Naive thymus-derived CD8-positive, alpha-beta T cell (primary cell): ENCODE results near the gene RASGRF2. TPM values are rescaled to one million over a fixed set of nuclear protein-coding genes. Genes with fewer than 3 reads are reported as not detected.

Experiments
- ATAC-seq, 2 donors: fragments of 150-1000 bp; cut with Tn5 transposase in 1 of 2; sonication (Bioruptor Pico), chemical (Tn5 transposase) in 1 of 2; 1 replicate in 1 of 2; 2 replicates in 1 of 2; pipeline ENCODE4 v1.10.0; 2021; ENCODE audit warnings: mild to moderate bottlenecking in 2 of 2, moderate library complexity in 2 of 2
- POLR2A ChIA-PET: fragments of 350-600 bp; sonication (Branson Sonifier 250); formaldehyde crosslinking; loops from one replicate; lab custom pipeline; 2021; ENCODE audit warnings: antibody characterized with exemption; lab: Charles Lee
- DNase-seq, 10 donors: peaks; one replicate each; pipeline versions ENCODE4 v3.0.0 to v3.0.0-alpha.2; 2020 to 2022
- H3K27ac Mint-ChIP-seq, 10 donors: one replicate each; pipeline ENCODE4 v1.8.0; 2020 to 2022; ENCODE audit warnings: mild to moderate bottlenecking in 10 of 10, mixed read lengths in 10 of 10, moderate library complexity in 4 of 10, inconsistent platforms in 1 of 10
- H3K27me3 Mint-ChIP-seq, 5 donors: one replicate each; pipeline ENCODE4 v1.8.0; 2021 to 2022; ENCODE audit warnings: mixed read lengths in 5 of 5
- H3K36me3 Mint-ChIP-seq, 3 donors: one replicate each; pipeline ENCODE4 v1.8.0; 2020 to 2022; ENCODE audit warnings: mixed read lengths in 3 of 3, mild to moderate bottlenecking in 2 of 3, inconsistent platforms in 1 of 3
- H3K4me1 Mint-ChIP-seq, 4 donors: one replicate each; pipeline ENCODE4 v1.8.0; 2021 to 2022; ENCODE audit warnings: mixed read lengths in 4 of 4
- H3K4me3 Mint-ChIP-seq, 10 donors: one replicate each; pipeline ENCODE4 v1.8.0; 2020 to 2022; ENCODE audit warnings: mild to moderate bottlenecking in 10 of 10, mixed read lengths in 10 of 10, moderate library complexity in 6 of 10, inconsistent platforms in 1 of 10
- H3K9me3 Mint-ChIP-seq, 9 donors: one replicate each; pipeline ENCODE4 v1.8.0; 2020 to 2022; ENCODE audit warnings: mixed read lengths in 9 of 9, mild to moderate bottlenecking in 3 of 9, inconsistent platforms in 1 of 9, moderate library complexity in 1 of 9
- polyA plus RNA-seq, 3 donors: library from polyadenylated mRNA; unstranded; fragments of 300-500 nt; fragmentation: Illumina TruSeq; gene quantifications; one replicate each; pipeline ENCODE4 v1.2.3, GENCODE V29; 2021
- total RNA-seq, 8 experiments: library from RNA in 2 of 8; stranded (reverse) in 2 of 8; gene quantifications; one replicate each; pipeline ENCODE4 v1.2.3 and lab custom pipeline; 2021 to 2026

RASGRF2 gene
- total and polyA plus RNA-seq, 5 experiments from 2014 or later, result 8.3 to 35.9 (median 21.7) TPM

DNA sequence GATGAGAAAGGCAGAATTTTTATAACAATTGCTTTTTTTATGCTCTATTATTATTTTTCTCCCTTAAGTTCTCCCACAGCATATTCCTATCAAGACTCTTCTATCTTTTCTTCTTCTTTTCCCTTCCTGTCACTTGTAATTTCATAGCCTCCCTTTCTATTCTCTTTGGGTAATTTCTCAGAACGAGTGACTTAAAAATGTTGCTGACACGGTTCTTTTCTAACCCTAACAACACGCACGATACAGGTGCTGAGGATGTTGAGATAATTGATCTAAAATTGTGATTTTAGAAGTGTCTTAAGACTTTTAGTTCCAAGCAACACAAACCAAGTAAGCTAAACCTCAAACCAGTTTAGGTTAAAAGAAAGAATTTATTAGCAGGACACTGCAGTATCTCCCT, 105.9 kb downstream of the RASGRF2 start:
- ATAC-seq, result no peak
- no peak for DNase-seq
- Mint-ChIP-seq H3K27me3 (no peaks in the 10 kb centered on the region), H3K36me3 (peaks cover 23 to 64% (median 47%) of the 10 kb centered on the region in 3 donors), H3K9me3 (peaks cover 0 to 6% (median 0%) of the 10 kb centered on the region in 9 donors), H3K4me1 (peaks cover 8 to 41% (median 27%) of the 10 kb centered on the region in 4 donors), H3K4me3 (no peak overlapping the region), H3K27ac (peak overlapping the region in 1 of 10 donors; percentile 14)
- POLR2A ChIA-PET, result no interaction called here

GRCh38 chr5:81067406-81067805, 107.2 kb downstream of the RASGRF2 start:
- Mint-ChIP-seq H3K27ac (no peak overlapping the region), H3K4me3 (no peak overlapping the region), H3K27me3 (no peaks in the 10 kb centered on the region), H3K36me3 (peaks cover 23 to 69% (median 46%) of the 10 kb centered on the region in 3 donors), H3K9me3 (peaks cover 0 to 6% (median 0%) of the 10 kb centered on the region in 9 donors), H3K4me1 (peaks cover 6 to 33% (median 23%) of the 10 kb centered on the region in 4 donors)
- POLR2A ChIA-PET, result interaction anchor here (0.6 kb wide), 1 partner anchor 158 kb away, joined by 3 read pairs; no protein-coding TSS in a partner anchor
- no peak for ATAC-seq
- no peak for DNase-seq

DNA sequence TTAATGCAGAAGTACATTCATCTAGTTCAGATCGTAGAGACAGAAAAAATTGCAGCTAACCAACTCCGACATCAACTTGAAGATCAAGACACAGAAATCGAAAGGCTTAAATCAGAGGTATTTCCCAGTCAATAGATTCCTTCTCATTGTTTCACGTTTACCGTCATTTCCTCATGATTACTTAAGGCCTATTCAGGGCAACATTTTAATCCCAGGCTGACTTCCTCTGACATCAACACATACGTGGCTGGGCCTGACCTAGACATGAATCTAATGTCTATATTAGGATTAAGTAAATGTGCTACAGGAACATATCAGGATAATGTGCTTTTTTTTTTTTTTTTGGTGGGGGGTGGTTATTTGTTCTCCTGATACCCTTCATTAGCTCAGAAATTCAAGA, 107.9 kb downstream of the RASGRF2 start:
- Mint-ChIP-seq H3K9me3 (peaks cover 0 to 6% (median 0%) of the 10 kb centered on the region in 9 donors), H3K36me3 (peaks cover 23 to 69% (median 41%) of the 10 kb centered on the region in 3 donors), H3K4me3 (no peak overlapping the region), H3K4me1 (peaks cover 6 to 27% (median 22%) of the 10 kb centered on the region in 4 donors), H3K27me3 (no peaks in the 10 kb centered on the region), H3K27ac (peak overlapping the region in 1 of 10 donors; percentile 43)
- ATAC-seq (no peak), DNase-seq (no peak)
- POLR2A ChIA-PET, result interaction anchor here (0.6 kb wide), 1 partner anchor 158 kb away, joined by 3 read pairs; no protein-coding TSS in a partner anchor

GRCh38 chr5:81068635-81069034, 108.5 kb downstream of the RASGRF2 start:
- peak overlapping the region in 2 of 10 donors; percentile 4 to 62 for H3K27ac Mint-ChIP-seq
- no peak for DNase-seq
- POLR2A ChIA-PET, result no interaction called here
- H3K36me3 Mint-ChIP-seq, result peaks cover 23 to 69% (median 40%) of the 10 kb centered on the region in 3 donors
- ATAC-seq, result no peak
- peaks cover 6 to 27% (median 22%) of the 10 kb centered on the region in 4 donors for H3K4me1 Mint-ChIP-seq
- no peaks in the 10 kb centered on the region for H3K27me3 Mint-ChIP-seq
- H3K4me3 Mint-ChIP-seq, result no peak overlapping the region
- H3K9me3 Mint-ChIP-seq, result peaks cover 0 to 6% (median 0%) of the 10 kb centered on the region in 9 donors

- H3K27ac Mint-ChIP-seq, result peak overlapping the region in 1 of 10 donors; percentile 39
- ATAC-seq (no peak), DNase-seq (no peak)
- no peaks in the 10 kb centered on the region for H3K9me3 Mint-ChIP-seq
- POLR2A ChIA-PET, result no interaction called here
- H3K27me3 Mint-ChIP-seq, result no peaks in the 10 kb centered on the region
- H3K4me1 Mint-ChIP-seq, result peaks cover 6 to 21% (median 13%) of the 10 kb centered on the region in 4 donors
- H3K36me3 Mint-ChIP-seq, result peaks cover 12 to 57% (median 39%) of the 10 kb centered on the region in 3 donors
- H3K4me3 Mint-ChIP-seq, result no peak overlapping the region
These were observed 109.8 kb downstream of the RASGRF2 start for GRCh38 chr5:81069990-81070389.

DNA sequence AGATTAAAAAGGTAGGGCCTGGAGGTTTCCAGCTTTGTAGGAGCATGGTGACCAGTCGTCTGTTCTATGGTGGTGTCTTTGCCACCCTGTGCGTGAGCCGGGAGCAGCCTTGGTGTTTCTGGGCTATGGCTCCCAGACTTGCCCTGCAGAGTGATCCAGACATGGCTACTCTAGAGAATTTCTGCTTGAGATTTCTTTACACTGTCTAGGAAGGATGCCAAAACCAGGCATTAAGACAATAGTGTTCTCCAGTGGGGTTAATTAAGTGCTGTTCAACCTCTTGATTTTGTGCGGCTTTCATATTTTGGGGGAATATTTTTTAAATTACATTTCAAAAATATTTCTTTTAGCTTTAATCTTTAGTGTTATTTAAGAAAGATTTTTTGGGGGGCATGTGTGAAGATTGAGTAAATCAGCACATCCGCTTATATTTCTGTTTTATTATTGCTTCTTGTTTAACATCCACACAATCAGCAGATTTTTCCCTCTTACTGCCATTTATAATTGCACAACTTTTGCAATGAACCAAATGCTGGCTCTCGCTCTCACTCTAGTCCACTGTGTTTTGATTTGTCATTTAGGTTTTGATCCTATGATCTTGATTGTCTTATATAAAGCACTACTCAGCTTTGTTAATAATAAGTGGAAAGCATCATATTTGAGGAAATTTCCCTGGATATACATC, 110.5 kb downstream of the RASGRF2 start:
- Mint-ChIP-seq H3K27ac (peak overlapping the region in 1 of 10 donors; percentile 36), H3K27me3 (no peaks in the 10 kb centered on the region), H3K36me3 (peaks cover 12 to 55% (median 39%) of the 10 kb centered on the region in 3 donors), H3K9me3 (no peaks in the 10 kb centered on the region), H3K4me1 (peaks cover 4 to 16% (median 7%) of the 10 kb centered on the region in 4 donors), H3K4me3 (no peak overlapping the region)
- POLR2A ChIA-PET, result no interaction called here
- no peak for ATAC-seq
- no peak for DNase-seq

GRCh38 chr5:81075041-81075440, 114.9 kb downstream of the RASGRF2 start:
- H3K27ac Mint-ChIP-seq, result no peak overlapping the region
- POLR2A ChIA-PET, result no interaction called here
- peaks cover 20 to 41% (median 34%) of the 10 kb centered on the region in 3 donors for H3K36me3 Mint-ChIP-seq
- no peak for DNase-seq
- H3K4me1 Mint-ChIP-seq, result peaks cover 0 to 4% (median 0%) of the 10 kb centered on the region in 4 donors
- H3K27me3 Mint-ChIP-seq, result no peaks in the 10 kb centered on the region
- no peak overlapping the region for H3K4me3 Mint-ChIP-seq
- ATAC-seq, result no peak
- H3K9me3 Mint-ChIP-seq, result peaks cover 0 to 17% (median 5%) of the 10 kb centered on the region in 9 donors

- POLR2A ChIA-PET, result no interaction called here
- peaks cover 0 to 4% (median 0%) of the 10 kb centered on the region in 4 donors for H3K4me1 Mint-ChIP-seq
- ATAC-seq (no peak), DNase-seq (no peak)
- peaks cover 22 to 48% (median 46%) of the 10 kb centered on the region in 3 donors for H3K36me3 Mint-ChIP-seq
- peaks cover 0 to 17% (median 5%) of the 10 kb centered on the region in 9 donors for H3K9me3 Mint-ChIP-seq
- no peak overlapping the region for H3K27ac Mint-ChIP-seq
- H3K4me3 Mint-ChIP-seq, result no peak overlapping the region
- H3K27me3 Mint-ChIP-seq, result no peaks in the 10 kb centered on the region
These were observed 116.9 kb downstream of the RASGRF2 start for GRCh38 chr5:81077105-81077504.

- Mint-ChIP-seq H3K27ac (no peak overlapping the region), H3K27me3 (no peaks in the 10 kb centered on the region), H3K9me3 (peaks cover 0 to 17% (median 5%) of the 10 kb centered on the region in 9 donors), H3K4me1 (peaks cover 0 to 10% (median 5%) of the 10 kb centered on the region in 4 donors), H3K4me3 (no peak overlapping the region), H3K36me3 (peaks cover 26 to 52% (median 48%) of the 10 kb centered on the region in 3 donors)
- no peak for ATAC-seq
- DNase-seq, result no peak
- POLR2A ChIA-PET, result no interaction called here
These were observed 118.8 kb downstream of the RASGRF2 start for GRCh38 chr5:81078930-81079329.

- no peak for DNase-seq
- Mint-ChIP-seq H3K4me1 (peaks cover 0 to 12% (median 5%) of the 10 kb centered on the region in 4 donors), H3K9me3 (peaks cover 0 to 17% (median 5%) of the 10 kb centered on the region in 9 donors), H3K4me3 (no peak overlapping the region), H3K36me3 (peaks cover 29 to 70% (median 60%) of the 10 kb centered on the region in 3 donors), H3K27me3 (no peaks in the 10 kb centered on the region), H3K27ac (peak overlapping the region in 2 of 10 donors; percentile 53 to 74)
- no peak for ATAC-seq
- POLR2A ChIA-PET, result no interaction called here
These were observed 120.8 kb downstream of the RASGRF2 start for GRCh38 chr5:81080809-81081460.

- Mint-ChIP-seq H3K4me1 (peaks cover 0 to 12% (median 5%) of the 10 kb centered on the region in 4 donors), H3K9me3 (peaks cover 0 to 17% (median 5%) of the 10 kb centered on the region in 9 donors), H3K36me3 (peaks cover 29 to 75% (median 65%) of the 10 kb centered on the region in 3 donors), H3K4me3 (no peak overlapping the region), H3K27me3 (no peaks in the 10 kb centered on the region), H3K27ac (peak overlapping the region in 2 of 10 donors; percentile 53 to 74)
- DNase-seq (no peak), ATAC-seq (no peak)
- POLR2A ChIA-PET, result no interaction called here
These were observed 121.3 kb downstream of the RASGRF2 start for GRCh38 chr5:81081461-81081835.

DNA sequence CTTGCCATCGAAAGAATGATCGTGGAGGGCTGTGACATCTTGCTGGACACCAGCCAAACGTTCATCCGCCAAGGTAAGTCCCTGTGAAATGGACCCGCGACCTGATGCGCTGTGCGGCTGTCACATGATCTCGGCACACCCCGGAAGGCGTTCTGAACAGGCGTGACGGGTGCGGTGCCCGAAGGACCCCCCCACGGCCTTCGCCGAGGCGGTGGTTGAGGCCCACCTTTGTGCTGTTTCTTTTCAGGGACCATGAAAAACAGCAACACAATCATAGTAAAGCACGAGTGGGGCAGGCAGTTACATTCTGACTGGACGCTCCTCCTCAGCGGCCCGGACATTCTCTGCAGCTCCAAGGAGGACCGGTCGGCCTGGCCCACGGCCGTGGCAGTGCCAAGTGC, 126.7 kb downstream of the RASGRF2 start:
- Mint-ChIP-seq H3K4me1 (peaks cover 0 to 27% (median 8%) of the 10 kb centered on the region in 4 donors), H3K4me3 (no peak overlapping the region), H3K9me3 (no peaks in the 10 kb centered on the region), H3K27me3 (no peaks in the 10 kb centered on the region), H3K27ac (peak overlapping the region in 1 of 10 donors; percentile 24), H3K36me3 (peaks cover 12 to 75% (median 51%) of the 10 kb centered on the region in 3 donors)
- POLR2A ChIA-PET, result no interaction called here
- ATAC-seq (no peak), DNase-seq (no peak)
